OCI-LY7 (cell line): Measurements from ENCODE around the gene KHDRBS1.

Source experiments
- CTCF ChIP-seq: fragments of 200-600 bp; sonication (generic); conservative IDR thresholded peaks from 2 replicates; pipeline ENCODE4 v1.5.1; 2014; ENCODE audit warnings: mild to moderate bottlenecking, antibody characterized with exemption, low read length, moderate library complexity, mixed read lengths
- EZH2phosphoT487 ChIP-seq: fragments of 200-600 bp; sonication (generic); IDR thresholded peaks from 2 replicates; pipeline ENCODE4 v1.6.1; 2018; ENCODE audit warnings: low read depth, borderline replicate concordance, mild to moderate bottlenecking, mixed run types, antibody characterized with exemption, low read length, moderate library complexity, mixed read lengths

GRCh38 chr1:31991182-31991581 lies 22.5 kb upstream of the KHDRBS1 start:
- no peak for TF ChIP-seq EZH2phosphoT487
- no peak for TF ChIP-seq CTCF
